GM19438 (cell line): ENCODE results near the gene ST6GALNAC3.
"Not testable (repeated sequence)": the region's sequence is repeated elsewhere in the genome, so short reads cannot be mapped to it uniquely, and the experiment has no call there.

Experiments used
- ATAC-seq: cut with Tn5 transposase; IDR thresholded peaks from one replicate; pipeline ENCODE4 v1.9.1; 2021; ENCODE audit warnings: low read depth; ENCODE audit not compliant: unreplicated experiment

The ST6GALNAC3 gene

DNA sequence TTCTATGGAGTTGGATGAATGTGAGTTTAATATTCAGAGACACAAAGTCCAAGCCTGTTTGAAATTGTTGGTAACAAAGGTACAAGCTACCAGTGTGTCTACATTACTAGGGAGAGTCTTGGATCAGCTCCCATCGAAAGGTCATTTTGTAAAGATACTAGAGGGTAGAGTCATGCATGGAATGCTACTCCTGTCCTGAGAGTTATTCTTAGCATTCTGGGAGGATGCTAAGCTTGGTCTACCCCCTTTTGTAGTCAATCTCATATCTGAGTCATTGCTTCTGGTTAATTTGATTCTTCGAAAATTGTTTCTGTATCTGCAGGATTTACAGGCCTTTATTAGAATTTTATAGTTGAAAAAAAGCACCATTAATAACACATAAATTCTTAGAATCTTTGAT lies 240.2 kb downstream of the ST6GALNAC3 start:
- ATAC-seq = no peak

- no peak for ATAC-seq
These were observed 242.9 kb downstream of the ST6GALNAC3 start for GRCh38 chr1:76317299-76317900.

DNA sequence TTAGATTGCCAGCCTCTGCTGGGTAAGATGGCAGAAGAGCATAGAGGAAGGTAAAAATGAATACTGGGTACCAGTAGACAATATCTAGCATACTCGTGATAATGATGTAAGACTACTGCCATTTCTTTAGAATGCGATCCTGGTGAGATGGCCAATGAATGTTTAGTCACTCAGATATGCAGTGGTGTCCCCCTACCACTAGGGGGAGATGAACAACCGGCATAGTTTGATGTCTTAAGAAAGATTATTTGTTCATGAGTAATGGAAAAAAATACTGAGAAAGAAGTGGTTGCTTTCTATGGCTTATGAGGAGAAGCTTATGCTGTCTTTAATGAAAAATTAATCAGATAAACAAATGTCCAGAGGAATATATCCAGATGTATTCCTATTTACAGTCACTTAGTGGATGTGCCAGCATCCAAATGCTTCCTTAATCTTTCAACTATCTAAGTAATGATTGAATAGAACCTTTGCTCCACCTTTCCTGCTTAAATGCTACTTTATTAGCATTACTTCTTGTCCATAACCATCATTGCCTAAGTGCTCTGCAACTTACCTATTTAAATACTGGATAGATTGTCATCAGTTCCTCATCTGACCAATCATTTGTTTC lies 256.6 kb downstream of the ST6GALNAC3 start:
- ATAC-seq = peak; percentile 80

DNA sequence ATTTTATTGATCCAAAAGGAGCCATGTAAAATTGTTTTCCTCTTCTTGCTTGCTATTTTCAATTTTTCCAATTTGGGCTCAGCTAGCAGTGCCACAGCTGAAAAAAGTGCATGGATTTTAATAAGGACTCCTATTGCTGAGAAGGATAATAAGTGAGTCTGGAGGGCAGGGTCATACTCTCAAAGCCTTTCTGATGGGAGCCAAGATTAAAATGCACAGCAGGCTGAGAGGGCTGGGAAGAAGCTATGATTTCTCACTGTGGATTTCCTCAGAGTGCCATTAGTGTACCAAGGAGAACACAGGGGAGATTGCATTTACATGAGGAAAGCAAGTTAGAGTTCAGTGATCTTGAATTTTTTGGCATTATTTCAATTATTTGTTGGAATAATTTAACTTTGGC lies 261.3 kb downstream of the ST6GALNAC3 start:
- ATAC-seq = no peak

- ATAC-seq = no peak
These were observed 262.4 kb downstream of the ST6GALNAC3 start for GRCh38 chr1:76336931-76337371.

GRCh38 chr1:76337542-76338219 lies 263.1 kb downstream of the ST6GALNAC3 start:
- ATAC-seq = no peak

- no peak for ATAC-seq
These were observed 265.5 kb downstream of the ST6GALNAC3 start for GRCh38 chr1:76340056-76340455.

DNA sequence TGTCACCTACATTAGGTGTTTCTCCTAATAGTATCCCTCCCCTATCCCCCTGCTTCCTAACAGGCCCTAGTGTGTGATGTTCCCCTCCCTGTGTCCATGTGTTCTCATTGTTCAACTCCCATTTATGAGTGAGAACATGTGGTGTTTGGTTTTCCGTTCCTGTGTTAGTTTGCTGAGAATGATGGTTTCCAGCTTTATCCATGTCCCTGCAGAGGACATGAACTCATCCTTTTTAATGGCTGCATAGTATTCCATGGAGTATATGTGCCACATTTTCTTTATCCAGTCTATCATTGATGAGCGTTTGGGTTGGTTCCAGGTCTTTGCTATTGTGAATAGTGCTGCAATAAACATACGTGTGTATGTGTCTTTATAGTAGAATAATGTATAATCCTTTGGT lies 267.3 kb downstream of the ST6GALNAC3 start:
- ATAC-seq = not testable (repeated sequence)

DNA sequence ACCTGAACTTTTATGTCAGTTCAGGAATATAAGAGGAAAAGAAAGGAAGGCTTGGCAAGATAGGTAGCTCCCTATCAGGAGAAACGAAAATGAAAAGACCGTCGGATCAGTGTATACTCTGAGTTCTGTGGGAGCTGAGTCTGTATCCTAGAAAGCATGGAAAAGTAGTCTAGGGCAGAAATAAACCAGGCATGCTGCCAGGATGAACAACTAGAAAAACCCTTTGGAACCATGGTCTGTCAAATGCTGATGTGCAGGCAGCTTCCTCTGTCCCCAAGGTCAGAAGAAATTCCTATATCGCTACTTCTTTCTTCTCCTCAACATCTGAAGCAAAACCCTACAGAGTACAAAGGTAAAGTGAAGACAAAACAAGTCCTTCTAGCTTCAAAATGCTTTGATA lies 268.8 kb downstream of the ST6GALNAC3 start:
- ATAC-seq = no peak

DNA sequence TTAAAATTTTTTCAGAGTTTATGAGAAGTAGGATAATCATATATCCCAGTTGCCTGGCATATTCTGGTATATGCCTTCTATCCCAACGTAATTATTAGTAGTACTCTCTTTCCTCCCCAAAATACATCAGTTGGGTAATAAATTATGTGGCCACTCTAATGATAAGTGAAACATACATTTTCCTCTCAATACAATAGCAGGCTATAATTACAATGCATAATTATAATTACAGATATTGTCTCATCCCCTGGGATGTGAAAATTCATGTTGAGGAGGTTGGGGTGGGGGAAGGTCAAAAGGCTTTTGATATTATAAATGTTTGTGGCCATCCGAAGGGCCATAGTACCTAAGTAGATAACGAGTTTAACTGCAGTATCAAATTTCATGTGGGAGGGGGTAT lies 277.1 kb downstream of the ST6GALNAC3 start:
- ATAC-seq = no peak

DNA sequence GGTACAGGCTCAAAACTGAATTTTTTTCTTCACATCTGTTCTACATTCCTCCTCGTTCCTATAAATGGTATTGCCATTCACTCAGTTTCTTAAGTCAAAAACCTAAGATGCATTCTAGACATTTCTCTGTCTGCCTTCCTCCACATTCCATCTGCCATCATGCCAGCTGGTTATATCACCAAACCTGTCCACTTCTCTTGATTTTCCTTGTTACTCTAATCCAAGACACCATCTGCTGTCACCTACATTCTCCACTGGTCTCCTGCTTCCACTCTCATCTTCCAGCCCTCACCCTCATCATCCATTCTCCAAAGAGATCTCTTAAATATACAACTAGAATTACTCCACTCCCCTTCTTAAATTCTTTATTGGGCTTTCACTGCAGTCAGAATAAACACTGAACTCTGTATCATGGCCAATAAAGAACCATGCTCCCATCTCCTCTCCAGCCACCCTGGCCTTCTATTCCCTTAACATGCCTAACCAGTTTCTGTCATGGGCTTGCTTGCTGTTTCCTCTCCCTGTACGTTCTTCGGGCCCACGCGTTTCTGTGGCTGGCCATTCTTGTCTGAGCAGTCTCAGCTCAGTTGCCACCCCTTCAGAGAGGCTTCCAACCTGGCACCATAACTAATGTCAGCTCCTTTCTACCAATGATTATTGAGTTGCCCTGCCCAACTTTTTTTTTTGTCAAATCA lies 278.3 kb downstream of the ST6GALNAC3 start:
- ATAC-seq = no peak

GRCh38 chr1:76354236-76354635 lies 279.7 kb downstream of the ST6GALNAC3 start:
- no peak for ATAC-seq

DNA sequence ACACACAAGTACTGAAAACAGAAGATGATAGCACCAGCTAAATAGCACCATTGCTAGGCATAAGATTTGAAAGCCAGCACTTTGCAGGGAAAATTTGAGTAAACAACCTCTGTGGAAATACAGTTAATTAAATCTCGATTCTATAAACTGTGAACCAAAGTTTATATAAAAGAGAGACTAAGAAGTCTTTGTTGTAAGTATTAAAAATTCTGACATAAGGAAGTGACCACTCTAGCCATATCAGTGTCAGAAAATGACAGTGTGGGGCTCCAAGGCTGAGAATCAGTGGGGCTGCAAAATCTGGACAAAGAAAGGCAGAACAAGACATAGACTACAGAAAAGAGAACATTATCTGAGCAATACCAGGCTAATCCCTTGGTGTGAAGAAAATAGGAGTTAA lies 292.2 kb downstream of the ST6GALNAC3 start:
- no peak for ATAC-seq

GRCh38 chr1:76371941-76372340 lies 297.4 kb downstream of the ST6GALNAC3 start:
- ATAC-seq = no peak

GRCh38 chr1:76374086-76374485 lies 299.5 kb downstream of the ST6GALNAC3 start:
- no peak for ATAC-seq

GRCh38 chr1:76377247-76377646 lies 302.7 kb downstream of the ST6GALNAC3 start:
- ATAC-seq = no peak

DNA sequence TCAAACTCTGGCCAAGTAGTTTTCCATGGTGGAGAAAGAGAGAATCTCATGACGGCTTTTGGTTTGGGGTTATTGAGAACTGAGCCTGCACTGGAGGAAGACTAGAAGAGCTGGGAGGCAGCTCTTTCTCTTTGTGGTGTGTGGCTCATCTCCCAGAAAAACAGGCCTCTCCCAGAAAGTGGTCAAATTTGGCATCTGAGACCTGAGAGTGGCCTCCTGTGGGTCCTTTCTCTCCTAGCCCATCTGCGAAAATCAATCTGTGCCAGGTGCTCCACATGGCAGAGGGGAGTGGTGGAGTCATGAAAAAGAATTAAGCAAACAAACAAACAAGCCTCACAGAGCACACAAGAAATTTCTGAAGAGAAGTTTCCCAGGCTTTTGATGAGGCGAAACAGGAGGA lies 305.0 kb downstream of the ST6GALNAC3 start:
- ATAC-seq = no peak

- ATAC-seq = no peak
These were observed 307.0 kb downstream of the ST6GALNAC3 start for GRCh38 chr1:76381450-76382097.

DNA sequence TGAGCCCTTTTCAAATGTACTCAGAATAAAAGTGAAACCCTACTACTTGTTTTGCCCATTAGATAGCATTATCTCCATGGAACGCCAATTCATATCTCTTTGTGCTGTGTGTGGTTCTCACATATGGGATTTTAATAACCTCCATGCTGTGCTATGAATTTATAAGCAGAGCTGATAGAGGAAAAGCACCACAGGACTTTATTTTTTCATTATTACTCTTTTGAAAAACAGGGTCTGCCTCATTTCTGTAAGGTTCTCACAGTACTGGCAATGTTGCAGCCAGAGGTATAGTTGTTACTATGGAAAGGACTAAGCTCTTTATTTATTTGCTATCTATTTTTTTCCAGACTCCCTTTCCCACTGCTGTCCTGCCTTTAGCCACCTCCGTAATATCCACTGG lies 313.7 kb downstream of the ST6GALNAC3 start:
- ATAC-seq = no peak

DNA sequence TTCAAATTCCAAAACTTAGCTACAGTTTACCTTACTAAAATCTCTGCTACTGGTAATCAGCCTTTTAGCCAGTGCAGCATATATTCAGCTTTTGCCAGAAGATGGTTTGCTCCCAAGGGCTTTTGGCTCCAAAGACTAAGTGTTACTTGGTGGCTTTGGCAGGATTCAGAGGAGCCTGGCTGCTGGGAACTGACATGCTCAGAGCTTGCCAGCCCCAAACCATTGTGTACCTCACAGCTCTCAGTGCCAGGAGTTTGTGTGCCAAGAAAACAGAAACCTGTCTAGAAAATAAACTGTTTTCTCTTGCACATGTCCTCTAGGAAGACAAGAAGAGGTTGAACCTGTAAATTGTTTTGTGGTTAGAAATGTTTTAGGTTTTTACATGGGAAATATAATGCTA lies 315.9 kb downstream of the ST6GALNAC3 start:
- ATAC-seq = no peak

DNA sequence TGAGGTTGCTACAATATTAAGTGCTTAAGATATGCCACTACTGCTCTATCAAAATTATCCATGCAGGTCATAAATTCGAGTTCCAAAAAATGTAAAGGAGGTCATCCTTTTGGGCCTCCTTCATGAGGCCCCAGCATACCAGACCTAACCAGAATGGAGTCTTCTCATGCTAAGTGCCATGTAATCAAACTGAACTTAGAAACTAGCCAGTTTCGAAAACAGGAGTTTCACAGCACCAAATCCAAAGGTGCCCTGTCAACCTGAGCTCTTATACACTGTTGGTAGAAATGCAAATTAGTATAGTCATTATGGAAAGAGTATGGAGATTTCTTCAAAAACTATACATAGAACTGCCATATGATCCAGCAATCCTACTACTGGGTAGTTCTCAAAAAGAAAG lies 320.5 kb downstream of the ST6GALNAC3 start:
- no peak for ATAC-seq
